Loucy (cell line): ENCODE results near the gene LRRC28.

Experiments used
- CTCF ChIP-seq: fragments of 200-600 bp; sonication (generic); conservative IDR thresholded peaks from 2 replicates; pipeline ENCODE4 v1.5.1; 2014; ENCODE audit warnings: mild to moderate bottlenecking, antibody characterized with exemption, low read length
- EZH2phosphoT487 ChIP-seq: fragments of 200-600 bp; IDR thresholded peaks from 2 replicates; pipeline ENCODE4 v1.6.1; 2018; ENCODE audit warnings: antibody characterized with exemption, mild to moderate bottlenecking, moderate library complexity, borderline replicate concordance

DNA sequence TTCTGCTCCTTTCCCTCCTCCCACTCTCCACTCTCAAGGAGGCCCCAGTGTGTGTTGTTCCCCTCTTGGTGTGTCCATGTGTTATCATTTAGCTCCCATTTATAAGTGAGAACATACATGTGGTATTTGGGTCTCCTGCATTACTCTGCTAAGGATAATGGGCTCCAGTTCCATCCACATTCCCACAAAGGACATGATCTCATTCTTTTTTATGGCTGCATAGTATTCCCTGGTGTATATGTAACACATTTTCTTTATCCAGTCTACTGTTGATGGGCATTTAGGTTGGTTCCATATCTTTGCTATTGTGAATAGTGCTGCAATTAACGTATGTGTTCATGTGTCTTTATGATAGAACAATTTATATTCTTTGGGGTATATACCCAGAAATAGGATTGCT, 170.5 kb downstream of the LRRC28 start:
- no peak for TF ChIP-seq CTCF
- no peak for TF ChIP-seq EZH2phosphoT487
